ENCODE measurements around the gene MEIOSIN.

MEIOSIN gene

GRCh38 chr19:45763691-45764294, 30.6 kb downstream of the MEIOSIN start:
- DNase-seq (ENCODE audit: extremely low spot score): no peak
- TF ChIP-seq CTCF (IDR thresholded peaks at IDR 0.05; ENCODE audit: control extremely low read depth, extremely low read depth, low read depth, missing control alignments): no peak
- ChIA-PET CTCF (interaction anchor here (2.8 kb wide), 1 partner anchor 54 kb away, joined by 9 read pairs; no protein-coding TSS in a partner anchor), POLR2A (no interaction called here)

- POLR2A ChIA-PET: no interaction called here
- DNase-seq (ENCODE audit: extremely low spot score): no peak
- TF ChIP-seq CTCF (IDR thresholded peaks at IDR 0.05; ENCODE audit: control extremely low read depth, extremely low read depth, low read depth, missing control alignments): no peak
- CTCF ChIA-PET: no interaction called here
These were observed 31.2 kb downstream of the MEIOSIN start for GRCh38 chr19:45764475-45764874.

- DNase-seq (ENCODE audit: extremely low spot score): no peak
- POLR2A ChIA-PET: no interaction called here
- no peak for TF ChIP-seq CTCF (IDR thresholded peaks at IDR 0.05; ENCODE audit: control extremely low read depth, extremely low read depth, low read depth, missing control alignments)
- CTCF ChIA-PET: interaction anchor here (1.0 kb wide), 1 partner anchor 69 kb away, joined by 3 read pairs; no protein-coding TSS in a partner anchor
These were observed 31.9 kb downstream of the MEIOSIN start for GRCh38 chr19:45764945-45765701.

GRCh38 chr19:45765702-45766295, 32.6 kb downstream of the MEIOSIN start:
- ChIA-PET CTCF (interaction anchor here (1.0 kb wide), 1 partner anchor 69 kb away, joined by 3 read pairs; no protein-coding TSS in a partner anchor), POLR2A (no interaction called here)

GRCh38 chr19:45766296-45766868, 33.1 kb downstream of the MEIOSIN start:
- CTCF ChIA-PET: interaction anchor here (1.0 to 5.0 kb wide), 2 partner anchors 12 to 68 kb away, joined by 3 to 30 read pairs; no protein-coding TSS in a partner anchor
- no peak for DNase-seq (ENCODE audit: extremely low spot score)
- TF ChIP-seq CTCF (IDR thresholded peaks at IDR 0.05; ENCODE audit: control extremely low read depth, extremely low read depth, low read depth, missing control alignments): no peak
- POLR2A ChIA-PET: no interaction called here

More at GRCh38 chr19:45765702-45766295, 32.6 kb downstream of the MEIOSIN start:
- DNase-seq (ENCODE audit: extremely low spot score): no peak
- TF ChIP-seq CTCF (IDR thresholded peaks at IDR 0.05; ENCODE audit: control extremely low read depth, extremely low read depth, low read depth, missing control alignments): no peak

DNA sequence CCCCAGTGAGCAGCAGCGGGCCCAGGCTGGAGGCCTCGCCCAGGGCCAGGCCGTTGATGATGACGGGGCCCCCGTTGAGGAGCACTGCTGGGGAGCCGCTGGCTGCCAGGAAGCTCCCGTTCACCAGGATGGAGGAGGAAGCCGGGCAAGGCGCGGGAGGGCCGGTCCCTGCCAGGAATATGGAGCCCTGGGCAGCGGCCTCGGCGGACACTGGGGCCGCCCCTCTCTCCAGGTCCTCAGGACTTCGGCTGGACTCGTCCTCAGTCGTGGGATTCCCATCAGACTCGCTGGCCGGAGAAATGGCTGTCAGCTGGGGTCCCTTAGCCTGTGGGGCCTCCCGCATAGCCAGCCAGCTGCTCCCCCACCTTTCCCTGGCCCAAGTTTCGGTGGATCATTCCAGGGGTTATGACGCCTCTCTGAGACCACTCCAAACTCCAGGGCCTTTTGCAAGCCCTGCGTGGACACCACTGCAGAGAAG, 33.7 kb downstream of the MEIOSIN start:
- TF ChIP-seq CTCF (IDR thresholded peaks at IDR 0.05; ENCODE audit: control extremely low read depth, extremely low read depth, low read depth, missing control alignments): no peak
- DNase-seq (ENCODE audit: extremely low spot score): no peak
- POLR2A ChIA-PET: no interaction called here
- CTCF ChIA-PET: interaction anchor here (5.0 to 5.8 kb wide), 2 partner anchors 13 to 14 kb away, joined by 30 to 63 read pairs; partner anchors contain the start of gene DMPK
